Measurements from ENCODE around the gene NIT2. TPM values are rescaled to one million over a fixed set of nuclear protein-coding genes. Genes with fewer than 3 reads are reported as not detected.

NIT2 gene
- total and polyA plus RNA-seq, 12 donors = 16.8 to 84.5 (median 39.7) TPM

- TF ChIP-seq CTCF (IDR thresholded peaks at IDR 0.05) (no peak), POLR2A (IDR thresholded peaks at IDR 0.05) (no peak)
- H3K27me3 ChIP-seq = no peaks in the 10 kb centered on the region
- no peak overlapping the region for H3K4me3 ChIP-seq
- H3K27ac ChIP-seq = no peak overlapping the region
- DNase-seq = no peak
- H3K4me1 ChIP-seq (replicated peaks in 1 of 2) = no peaks in the 10 kb centered on the region
- H3K36me3 ChIP-seq (replicated peaks in 1 of 2) = peaks cover 0 to 27% of the 10 kb centered on the region in 2 donors
- H3K9me3 ChIP-seq (replicated peaks in 1 of 3) = no peaks in the 10 kb centered on the region
- intact Hi-C loops (cut with DNase I) = no loop called here
- 90 to 96% (median 94%) methylated on average over 3 of the region's 3 CpGs for WGBS, 4 donors
These were observed 29.9 kb downstream of the NIT2 start for GRCh38 chr3:100364421-100364820.

DNA sequence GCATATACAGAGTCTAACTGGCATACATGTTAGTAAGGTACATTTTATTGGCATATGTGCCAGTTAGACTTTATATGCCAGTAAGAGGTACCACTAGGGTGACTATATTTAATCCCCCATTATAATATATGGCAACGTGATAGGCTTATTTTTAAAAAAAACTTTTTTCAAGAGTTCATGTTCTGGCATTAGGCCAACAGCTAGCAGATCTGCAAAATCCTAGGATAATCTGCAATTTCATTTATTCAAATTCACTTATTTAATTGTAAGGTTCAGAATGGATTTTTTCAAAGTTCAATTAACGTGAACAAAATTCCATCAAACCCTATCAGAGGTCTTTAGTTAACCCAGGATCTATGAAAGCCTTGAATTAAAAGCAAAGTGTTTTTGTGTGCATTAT is 31.9 kb downstream of the NIT2 start:
- intact Hi-C loops (cut with DNase I) = no loop called here
- Histone ChIP-seq H3K27me3 (no peaks in the 10 kb centered on the region), H3K4me3 (no peak overlapping the region), H3K9me3 (replicated peaks in 1 of 3) (no peaks in the 10 kb centered on the region), H3K36me3 (replicated peaks in 1 of 2) (peaks cover 0 to 38% of the 10 kb centered on the region in 2 donors), H3K4me1 (replicated peaks in 1 of 2) (no peaks in the 10 kb centered on the region), H3K27ac (no peak overlapping the region)
- WGBS, 4 donors = 74 to 81% (median 80%) methylated on average over 2 of the region's 2 CpGs
- no peak for DNase-seq
- TF ChIP-seq CTCF (IDR thresholded peaks at IDR 0.05) (no peak), POLR2A (IDR thresholded peaks at IDR 0.05) (no peak)

- DNase-seq = no peak
These were observed 33.9 kb downstream of the NIT2 start for GRCh38 chr3:100368441-100368840.

GRCh38 chr3:100370756-100371155 is 36.2 kb downstream of the NIT2 start:
- Histone ChIP-seq H3K4me1 (replicated peaks in 1 of 2) (no peaks in the 10 kb centered on the region), H3K27ac (no peak overlapping the region), H3K27me3 (no peaks in the 10 kb centered on the region), H3K4me3 (no peak overlapping the region), H3K36me3 (replicated peaks in 1 of 2) (peaks cover 0 to 51% of the 10 kb centered on the region in 2 donors), H3K9me3 (replicated peaks in 1 of 3) (no peaks in the 10 kb centered on the region)
- no peak for DNase-seq
- intact Hi-C loops (cut with DNase I) = no loop called here
- 79 to 95% (median 93%) methylated on average over 1 of the region's 1 CpG for WGBS, 4 donors
- no peak for TF ChIP-seq CTCF (IDR thresholded peaks at IDR 0.05)
- no peak for TF ChIP-seq POLR2A (IDR thresholded peaks at IDR 0.05)

More at GRCh38 chr3:100368441-100368840, 33.9 kb downstream of the NIT2 start:
- H3K4me3 ChIP-seq = no peak overlapping the region
- peaks cover 0 to 58% of the 10 kb centered on the region in 2 donors for H3K36me3 ChIP-seq (replicated peaks in 1 of 2)
- no peaks in the 10 kb centered on the region for H3K4me1 ChIP-seq (replicated peaks in 1 of 2)
- H3K9me3 ChIP-seq (replicated peaks in 1 of 3) = no peaks in the 10 kb centered on the region
- no peak for TF ChIP-seq POLR2A (IDR thresholded peaks at IDR 0.05)
- no peak for TF ChIP-seq CTCF (IDR thresholded peaks at IDR 0.05)
- H3K27me3 ChIP-seq = no peaks in the 10 kb centered on the region
- intact Hi-C loops (cut with DNase I) = no loop called here
- no peak overlapping the region for H3K27ac ChIP-seq
- 67 to 80% (median 75%) methylated on average over 7 to 8 of the region's 8 CpGs for WGBS, 4 donors

Measured in adrenal gland (tissue), 12 donors.